ENCODE results near the gene SLC17A9.

DNA sequence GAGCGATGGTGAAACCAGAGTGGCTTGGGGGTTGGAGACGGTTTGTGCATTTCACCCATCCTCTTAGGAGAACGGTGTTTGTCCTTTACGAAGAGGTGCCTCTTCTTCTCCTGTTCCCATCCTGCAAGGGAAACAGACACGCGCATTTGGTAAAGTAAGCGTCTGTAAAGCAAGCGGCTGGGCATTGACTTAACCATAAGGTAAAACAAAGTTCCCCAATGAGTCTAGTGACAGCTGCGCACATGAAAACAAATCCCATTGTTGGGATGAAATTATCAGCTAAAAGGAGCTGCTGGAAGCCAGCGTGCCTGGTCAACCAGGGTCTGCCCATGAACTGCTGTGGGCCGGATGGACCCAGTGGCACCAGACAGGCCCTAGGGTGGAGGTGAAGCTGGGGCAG lies 48.4 kb downstream of the SLC17A9 start:
- no peak for TF ChIP-seq CTCF (IDR thresholded peaks at IDR 0.05)
- no peak for TF ChIP-seq SIN3A (IDR thresholded peaks at IDR 0.05; ENCODE audit: borderline replicate concordance, insufficient read depth, low read depth, low read length)

Data from Panc1 (cell line).